ENCODE data around the gene RNF115. TPM values are rescaled to one million over a fixed set of nuclear protein-coding genes. Genes with fewer than 3 reads are reported as not detected.

RNF115 gene
- polyA plus RNA-seq, 1 donor from 2014 or later: 22.3 TPM

- TF ChIP-seq CTCF (IDR thresholded peaks at IDR 0.05; ENCODE audit: poor library complexity, severe bottlenecking) (no peak), SMC3 (conservative IDR thresholded peaks at IDR 0.05; ENCODE audit: poor library complexity) (no peak), POLR2AphosphoS5 (IDR thresholded peaks at IDR 0.05) (no peak), TAF1 (IDR thresholded peaks at IDR 0.05; ENCODE audit: low read depth) (no peak), MXI1 (conservative IDR thresholded peaks at IDR 0.05; ENCODE audit: poor library complexity, severe bottlenecking) (no peak), RAD21 (conservative IDR thresholded peaks at IDR 0.05) (no peak), EZH2 (IDR thresholded peaks at IDR 0.05; ENCODE audit: borderline replicate concordance, insufficient read depth, low read length, poor library complexity, severe bottlenecking) (no peak), EP300 (conservative IDR thresholded peaks at IDR 0.05; ENCODE audit: poor library complexity, severe bottlenecking) (no peak)
- H3K27me3 ChIP-seq (ENCODE audit: insufficient read depth, low read depth, low read length): no peaks in the 10 kb centered on the region
- no peaks in the 10 kb centered on the region for H3K9me2 ChIP-seq (ENCODE audit: insufficient read depth, low read length)
- no peak overlapping the region for H3K27ac ChIP-seq (ENCODE audit: low read length)
- H3K4me3 ChIP-seq (ENCODE audit: low read length): no peak overlapping the region
- no peaks in the 10 kb centered on the region for H3K36me3 ChIP-seq (ENCODE audit: insufficient read depth, low read length)
- H3K9ac ChIP-seq (ENCODE audit: low read length): no peak overlapping the region
- no peaks in the 10 kb centered on the region for H3F3A ChIP-seq (ENCODE audit: insufficient read depth, low read length, poor library complexity, severe bottlenecking)
- no peaks in the 10 kb centered on the region for H3K9me3 ChIP-seq (ENCODE audit: low read length)
- no peak overlapping the region for H3K4me2 ChIP-seq (ENCODE audit: low read length)
- no peaks in the 10 kb centered on the region for H4K20me1 ChIP-seq (ENCODE audit: insufficient read depth)
- no peak overlapping the region for H2AFZ ChIP-seq (ENCODE audit: low read depth, low read length)
- peaks cover 11% of the 10 kb centered on the region for H3K79me2 ChIP-seq (replicated peaks; ENCODE audit: insufficient read depth, low read length)
These were observed 17.5 kb downstream of the RNF115 start for GRCh38 chr1:145806408-145806807.

GRCh38 chr1:145805057-145805456, 18.8 kb downstream of the RNF115 start:
- TF ChIP-seq REST (IDR thresholded peaks at IDR 0.05; ENCODE audit: borderline replicate concordance) (no peak), SMC3 (conservative IDR thresholded peaks at IDR 0.05; ENCODE audit: poor library complexity) (no peak), CTCF (IDR thresholded peaks at IDR 0.05; ENCODE audit: poor library complexity, severe bottlenecking) (no peak), EP300 (conservative IDR thresholded peaks at IDR 0.05; ENCODE audit: poor library complexity, severe bottlenecking) (no peak), EZH2 (IDR thresholded peaks at IDR 0.05; ENCODE audit: borderline replicate concordance, insufficient read depth, low read length, poor library complexity, severe bottlenecking) (no peak), MXI1 (conservative IDR thresholded peaks at IDR 0.05; ENCODE audit: poor library complexity, severe bottlenecking) (no peak), POLR2AphosphoS5 (IDR thresholded peaks at IDR 0.05) (no peak), TAF1 (IDR thresholded peaks at IDR 0.05; ENCODE audit: low read depth) (no peak), RAD21 (conservative IDR thresholded peaks at IDR 0.05) (no peak)
- H3K4me2 ChIP-seq (ENCODE audit: low read length): no peak overlapping the region
- peaks cover 11% of the 10 kb centered on the region for H3K79me2 ChIP-seq (replicated peaks; ENCODE audit: insufficient read depth, low read length)
- H3K36me3 ChIP-seq (ENCODE audit: insufficient read depth, low read length): no peaks in the 10 kb centered on the region
- H3K4me3 ChIP-seq (ENCODE audit: low read length): no peak overlapping the region
- no peaks in the 10 kb centered on the region for H3K9me3 ChIP-seq (ENCODE audit: low read length)
- H3K27me3 ChIP-seq (ENCODE audit: insufficient read depth, low read depth, low read length): no peaks in the 10 kb centered on the region
- H3F3A ChIP-seq (ENCODE audit: insufficient read depth, low read length, poor library complexity, severe bottlenecking): no peaks in the 10 kb centered on the region
- no peak overlapping the region for H2AFZ ChIP-seq (ENCODE audit: low read depth, low read length)
- no peaks in the 10 kb centered on the region for H4K20me1 ChIP-seq (ENCODE audit: insufficient read depth)
- H3K9me2 ChIP-seq (ENCODE audit: insufficient read depth, low read length): no peaks in the 10 kb centered on the region
- H3K9ac ChIP-seq (ENCODE audit: low read length): no peak overlapping the region
- no peak overlapping the region for H3K27ac ChIP-seq (ENCODE audit: low read length)

Measured in neural cell (in vitro differentiated cells).